VCaP (cell line): Measurements from ENCODE around the gene CEBPA.

Experiments
- H3K27ac ChIP-seq: fragments of 450-650 bp; 2 replicates; pipeline ENCODE4 v1.5.1; 2017
- CTCF ChIP-seq: fragments of 450-650 bp; conservative IDR thresholded peaks from 2 replicates; pipeline ENCODE4 v1.5.1; 2017; ENCODE audit warnings: mild to moderate bottlenecking, moderate library complexity

Gene CEBPA

GRCh38 chr19:33303791-33304345, 1.5 kb upstream of the CEBPA start:
- no peak overlapping the region for H3K27ac ChIP-seq
- no peak for TF ChIP-seq CTCF

GRCh38 chr19:33302974-33303790, 848 bp upstream of the CEBPA start:
- H3K27ac ChIP-seq, result peak overlapping the region; percentile 78
- no peak for TF ChIP-seq CTCF

- TF ChIP-seq CTCF, result no peak
- peak overlapping the region; percentile 78 for H3K27ac ChIP-seq
Measured at GRCh38 chr19:33301900-33302174, 497 bp downstream of the CEBPA start.

GRCh38 chr19:33301144-33301899, 1.0 kb downstream of the CEBPA start:
- peak overlapping the region; percentile 78; the same call in 1 of the 2 replicates for H3K27ac ChIP-seq
- no peak for TF ChIP-seq CTCF

GRCh38 chr19:33300894-33301143, 1.5 kb downstream of the CEBPA start:
- peak overlapping the region; percentile 78; the same call in 1 of the 2 replicates for H3K27ac ChIP-seq
- no peak for TF ChIP-seq CTCF

GRCh38 chr19:33300009-33300893, 2.1 kb downstream of the CEBPA start:
- TF ChIP-seq CTCF, result no peak
- H3K27ac ChIP-seq, result no peak overlapping the region
